Germinal center (tissue), 1 donor: ENCODE data around the gene RSPH9.
"Not testable (repeated sequence)": the region's sequence is repeated elsewhere in the genome, so short reads cannot be mapped to it uniquely, and the experiment has no call there.

ENCODE experiments used
- DNase-seq: peaks from one replicate; pipeline ENCODE4 v3.0.0; 2012; ENCODE audit warnings: mixed read lengths, low spot score

The RSPH9 gene

GRCh38 chr6:43687079-43687436 lies 42.2 kb downstream of the RSPH9 start:
- no peak for DNase-seq

GRCh38 chr6:43687437-43688347 lies 42.9 kb downstream of the RSPH9 start, which contains the start of gene MRPS18A:
Gene MRPS18A, minus strand, starts transcription at chr6:43687791. Its CDS starts 12 bp downstream, at chr6:43687779.
- peak; percentile 84 for DNase-seq

- no peak for DNase-seq
Observed at GRCh38 chr6:43689421-43689820, 44.6 kb downstream of the RSPH9 start.

- no peak for DNase-seq
Observed at GRCh38 chr6:43695215-43695966, 50.6 kb downstream of the RSPH9 start.

- no peak for DNase-seq
Observed at GRCh38 chr6:43695967-43696291, 51.1 kb downstream of the RSPH9 start.

GRCh38 chr6:43697421-43697820 lies 52.6 kb downstream of the RSPH9 start:
- no peak for DNase-seq

GRCh38 chr6:43698584-43699349 lies 53.9 kb downstream of the RSPH9 start:
- no peak for DNase-seq

GRCh38 chr6:43699564-43700186 lies 54.8 kb downstream of the RSPH9 start:
- DNase-seq, result no peak

- DNase-seq, result not testable (repeated sequence)
Observed at GRCh38 chr6:43700939-43701560, 56.2 kb downstream of the RSPH9 start.

- no peak for DNase-seq
Observed at GRCh38 chr6:43702171-43702533, 57.3 kb downstream of the RSPH9 start.

- peak; percentile 51 for DNase-seq
Observed at GRCh38 chr6:43702534-43703440, 58.0 kb downstream of the RSPH9 start.

- DNase-seq, result peak; percentile 69
Observed at GRCh38 chr6:43703512-43704429, 58.9 kb downstream of the RSPH9 start.

- peak; percentile 76 for DNase-seq
Observed at GRCh38 chr6:43705996-43706395, 61.2 kb downstream of the RSPH9 start.

GRCh38 chr6:43706788-43707187 lies 62.0 kb downstream of the RSPH9 start:
- no peak for DNase-seq

- DNase-seq, result no peak
Observed at GRCh38 chr6:43707269-43707668, 62.4 kb downstream of the RSPH9 start.

- no peak for DNase-seq
Observed at GRCh38 chr6:43707767-43708166, 62.9 kb downstream of the RSPH9 start.

- no peak for DNase-seq
Observed at GRCh38 chr6:43708860-43709653, 64.2 kb downstream of the RSPH9 start.

- DNase-seq, result no peak
Observed at GRCh38 chr6:43709654-43710303, 64.9 kb downstream of the RSPH9 start.
